ENCODE data around the gene SPTB. TPM values are rescaled to one million over a fixed set of nuclear protein-coding genes. Genes with fewer than 3 reads are reported as not detected.

The SPTB gene
- total RNA-seq (2022; extraction: Qiagen RNA extraction), result 1.2 to 2.4 TPM (median 2.0 TPM) in 5 replicates

DNA sequence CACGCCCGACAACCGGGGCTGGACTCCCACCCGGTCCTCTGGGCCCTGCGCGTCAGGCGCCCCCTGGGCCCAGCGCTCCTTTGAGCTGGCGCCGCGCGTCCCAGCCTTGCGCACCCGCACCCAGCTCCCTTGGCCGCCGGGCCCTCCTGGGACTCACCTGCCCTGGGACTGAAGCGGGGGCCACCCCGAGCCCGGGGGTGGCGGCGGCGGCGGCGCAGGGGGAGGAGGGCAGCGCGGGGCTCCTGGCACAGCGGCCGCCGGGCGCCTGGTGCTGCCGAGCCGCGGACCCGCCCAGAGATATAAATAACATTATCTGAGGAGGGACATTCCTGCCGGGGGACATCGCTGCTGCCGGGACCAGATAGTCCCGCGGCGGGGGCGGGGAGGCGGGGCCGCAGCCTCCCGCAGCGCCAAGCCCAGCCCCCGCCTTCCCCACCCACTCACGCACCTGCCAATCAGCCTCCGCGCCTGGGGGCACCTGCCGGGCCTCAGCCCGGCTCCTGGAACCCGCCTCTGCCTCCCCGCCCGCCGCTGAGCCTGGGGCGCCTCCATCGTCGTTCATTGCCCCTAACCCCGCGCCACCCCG, at the start of gene SPTB:
Gene SPTB (minus strand): TSS at position 273 of the 586 bp plus-strand sequence. CDS start 56,813 bp downstream, outside the sequence.

DNA sequence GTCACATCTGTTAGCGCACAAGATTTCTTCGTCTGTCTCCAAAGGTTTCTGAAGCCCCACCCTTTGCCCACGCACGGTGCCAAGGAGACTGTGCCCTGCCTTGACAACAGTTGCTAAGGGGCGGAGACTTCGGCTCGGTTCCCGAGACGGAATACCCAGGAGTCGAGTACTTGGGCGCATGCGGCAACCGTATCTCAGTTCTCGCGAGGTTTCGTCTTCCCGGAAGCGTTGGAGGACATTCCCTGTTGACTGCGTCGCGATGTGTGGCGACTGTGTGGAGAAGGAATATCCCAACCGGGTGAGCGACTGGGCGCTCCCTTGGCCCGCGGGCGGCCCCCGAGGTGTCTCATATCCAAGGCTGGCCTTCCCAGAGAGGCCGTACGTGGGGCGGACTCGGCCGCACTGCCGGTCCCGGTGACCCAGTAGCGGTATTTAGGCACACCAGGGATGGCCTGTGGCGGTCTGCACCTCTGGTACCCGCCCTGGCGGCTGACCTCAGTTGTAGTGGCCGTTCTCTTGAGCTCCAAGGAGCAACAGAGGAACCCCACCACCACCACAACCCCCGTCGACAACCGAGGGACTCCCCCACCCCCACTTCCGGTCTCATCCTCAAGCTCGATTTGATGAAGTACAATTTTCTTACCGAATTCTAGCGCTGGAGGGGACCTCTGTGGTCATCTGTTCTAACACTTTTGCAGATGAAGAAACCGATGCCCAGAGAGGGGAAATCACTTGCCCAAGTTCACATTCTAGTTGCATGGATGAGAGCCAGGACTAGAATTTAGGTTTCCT, 34.7 kb upstream of the SPTB start, which contains the start of gene CHURC1:
Gene CHURC1 (plus strand): TSS at position 219 of the 792 bp plus-strand sequence. CDS start 41 bp downstream, at position 260.

GRCh38 chr14:64704143-64704742, 175.5 kb downstream of the SPTB start, which contains the start of gene PLEKHG3:
PLEKHG3 (plus strand) TSS chr14:64704424; CDS start chr14:64727632, 23,208 bp downstream.

Other genes with a start within 250 kb of the SPTB start
- 13.6 to 26.7 TPM (median 22.2 TPM) in 5 replicates for gene PLEKHG3, start 175.5 kb downstream of the SPTB start, total RNA-seq (2022; extraction: Qiagen RNA extraction)
- 75.4 to 134 TPM (median 77.2 TPM) in 5 replicates for gene CHURC1, start 34.5 kb upstream of the SPTB start, total RNA-seq (2022; extraction: Qiagen RNA extraction)
- gene GPX2, start 62.8 kb upstream of the SPTB start, total RNA-seq (2022; extraction: Qiagen RNA extraction), result 172 to 291 TPM (median 185 TPM) in 5 replicates
- gene RAB15, start 92.4 kb upstream of the SPTB start, total RNA-seq (2022; extraction: Qiagen RNA extraction), result 20.9 to 23.4 TPM (median 21.6 TPM) in 5 replicates
- gene FNTB, start 107.0 kb upstream of the SPTB start, total RNA-seq (2022; extraction: Qiagen RNA extraction), result 22.2 to 24.5 TPM (median 22.9 TPM) in 5 replicates
- gene MAX, start 222.6 kb upstream of the SPTB start, total RNA-seq (2022; extraction: Qiagen RNA extraction), result 60.5 to 70.1 TPM (median 67.5 TPM) in 5 replicates

Measured in A549 treated with dexamethasone at 1 μM for 4 hours (cell line).